Neural crest cell (in vitro differentiated cells): Measurements from ENCODE around the gene LDLRAD3. TPM values are rescaled to one million over a fixed set of nuclear protein-coding genes. Genes with fewer than 3 reads are reported as not detected.

ENCODE experiments used
- DNase-seq: peaks from one replicate; pipeline ENCODE4 v3.0.0; 2021; ENCODE audit warnings: low read depth, mixed read lengths, low spot score
- H3K27ac Mint-ChIP-seq: one replicate; pipeline ENCODE4 v1.8.0; 2021; ENCODE audit warnings: mild to moderate bottlenecking, mixed read lengths; ENCODE audit not compliant: unreplicated experiment
- H3K27me3 Mint-ChIP-seq: 2 replicates; pipeline ENCODE4 v1.8.0; 2021; ENCODE audit warnings: low read depth, mild to moderate bottlenecking, mixed read lengths
- H3K36me3 Mint-ChIP-seq: 2 replicates; pipeline ENCODE4 v1.8.0; 2021; ENCODE audit warnings: low read depth, mild to moderate bottlenecking, mixed read lengths
- H3K4me1 Mint-ChIP-seq: 2 replicates; pipeline ENCODE4 v1.8.0; 2021; ENCODE audit warnings: mixed read lengths
- H3K4me3 Mint-ChIP-seq: one replicate; pipeline ENCODE4 v1.8.0; 2021; ENCODE audit warnings: mild to moderate bottlenecking, mixed read lengths
- H3K9me3 Mint-ChIP-seq: 2 replicates; pipeline ENCODE4 v1.8.0; 2021; ENCODE audit warnings: mixed read lengths
- CTCF ChIP-seq: fragments of 200-600 bp; sonication (generic); conservative IDR thresholded peaks from 2 replicates; pipeline ENCODE4 v1.5.0; 2021; ENCODE audit warnings: antibody characterized with exemption, mild to moderate bottlenecking
- total RNA-seq: library from RNA; stranded (reverse); gene quantifications from 2 replicates; pipeline ENCODE4 v1.2.1, GENCODE V29; 2021

Gene LDLRAD3
- total RNA-seq, 1 donor from 2014 or later, result 30.1 TPM

DNA sequence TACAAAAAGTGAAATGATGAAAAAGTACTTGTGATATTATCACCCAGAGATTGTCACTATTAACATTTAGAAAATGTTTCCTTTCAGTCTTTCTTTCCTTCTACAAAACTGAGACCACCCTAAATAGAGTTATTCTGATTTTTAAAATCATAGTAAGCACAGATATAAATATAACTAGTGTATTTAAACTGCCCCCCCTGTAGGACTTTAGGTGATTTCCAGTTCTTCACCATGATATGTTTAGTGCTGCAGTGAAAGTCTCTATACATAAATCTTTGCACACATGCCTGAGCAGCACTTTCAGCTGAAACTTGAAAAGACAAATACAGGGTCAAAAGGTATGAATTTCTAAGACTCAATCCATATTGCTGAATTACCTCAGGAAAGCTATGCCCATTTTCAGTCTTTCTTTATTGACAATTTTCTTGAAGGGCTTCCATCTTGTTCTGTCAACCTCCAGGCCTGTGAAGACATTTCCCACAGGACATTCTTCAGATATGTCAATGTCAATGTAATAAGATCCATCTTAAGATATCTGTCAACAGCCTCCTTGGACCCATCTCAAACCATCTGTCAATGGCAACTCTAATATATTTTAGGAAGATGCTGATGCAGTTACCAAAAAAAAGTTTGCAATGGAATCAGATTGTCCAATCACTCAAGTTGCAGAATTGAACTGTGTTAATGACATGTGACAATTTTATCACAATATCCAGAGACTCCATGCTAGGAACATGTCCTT lies 30.8 kb upstream of the LDLRAD3 start:
- no peak overlapping the region for H3K27ac Mint-ChIP-seq
- no peaks in the 10 kb centered on the region for H3K36me3 Mint-ChIP-seq

GRCh38 chr11:35914816-35915215 lies 29.0 kb upstream of the LDLRAD3 start:
- peaks cover 21% of the 10 kb centered on the region for H3K4me1 Mint-ChIP-seq
- H3K4me3 Mint-ChIP-seq, result no peak overlapping the region
- TF ChIP-seq CTCF, result no peak
- H3K27ac Mint-ChIP-seq, result no peak overlapping the region
- no peak for DNase-seq
- H3K9me3 Mint-ChIP-seq, result no peaks in the 10 kb centered on the region
- no peaks in the 10 kb centered on the region for H3K36me3 Mint-ChIP-seq
- no peaks in the 10 kb centered on the region for H3K27me3 Mint-ChIP-seq

More for the DNA sequence above, 30.8 kb upstream of the LDLRAD3 start:
- Mint-ChIP-seq H3K27me3 (no peaks in the 10 kb centered on the region), H3K9me3 (no peaks in the 10 kb centered on the region), H3K4me3 (no peak overlapping the region), H3K4me1 (peaks cover 10% of the 10 kb centered on the region)
- TF ChIP-seq CTCF, result no peak
- no peak for DNase-seq

- Mint-ChIP-seq H3K36me3 (no peaks in the 10 kb centered on the region), H3K9me3 (no peaks in the 10 kb centered on the region), H3K27ac (no peak overlapping the region), H3K4me3 (no peak overlapping the region), H3K27me3 (no peaks in the 10 kb centered on the region), H3K4me1 (peaks cover 29% of the 10 kb centered on the region)
- TF ChIP-seq CTCF, result no peak
- no peak for DNase-seq
These were observed 27.6 kb upstream of the LDLRAD3 start for GRCh38 chr11:35916270-35916669.

GRCh38 chr11:35917676-35918075 lies 26.2 kb upstream of the LDLRAD3 start:
- peaks cover 30% of the 10 kb centered on the region for H3K4me1 Mint-ChIP-seq
- no peaks in the 10 kb centered on the region for H3K9me3 Mint-ChIP-seq
- no peaks in the 10 kb centered on the region for H3K36me3 Mint-ChIP-seq
- H3K27ac Mint-ChIP-seq, result no peak overlapping the region
- H3K27me3 Mint-ChIP-seq, result no peaks in the 10 kb centered on the region
- H3K4me3 Mint-ChIP-seq, result no peak overlapping the region
- DNase-seq, result no peak
- no peak for TF ChIP-seq CTCF

- H3K27me3 Mint-ChIP-seq, result no peaks in the 10 kb centered on the region
- no peaks in the 10 kb centered on the region for H3K9me3 Mint-ChIP-seq
- DNase-seq, result no peak
- peaks cover 40% of the 10 kb centered on the region for H3K4me1 Mint-ChIP-seq
- H3K27ac Mint-ChIP-seq, result peak overlapping the region; percentile 79
- TF ChIP-seq CTCF, result no peak
- no peaks in the 10 kb centered on the region for H3K36me3 Mint-ChIP-seq
- peak overlapping the region; percentile 38 for H3K4me3 Mint-ChIP-seq
These were observed 25.1 kb upstream of the LDLRAD3 start for GRCh38 chr11:35918716-35919115.
